Uterus (tissue), 2 donors: ENCODE data around the gene SLC2A6.

Experiments used
- CTCF ChIP-seq, 4 experiments: fragments of 200-600 bp in 2 of 4; fragments of 450-650 bp in 2 of 4; sonication (generic) in 2 of 4; IDR thresholded peaks; one replicate each; pipeline ENCODE4 v1.5.1; 2016 to 2019; ENCODE audit warnings: antibody characterized with exemption in 4 of 4, mild to moderate bottlenecking in 2 of 4, moderate library complexity in 1 of 4
- POLR2A ChIP-seq, 2 donors: fragments of 450-650 bp; IDR thresholded peaks; one replicate each; pipeline ENCODE4 v1.6.1; 2016; ENCODE audit warnings: antibody characterized with exemption in 2 of 2, mild to moderate bottlenecking in 1 of 2, moderate library complexity in 1 of 2

GRCh38 chr9:133518200-133518599, 39.3 kb upstream of the SLC2A6 start:
- TF ChIP-seq CTCF (IDR thresholded peaks at IDR 0.05) = no peak
- no peak for TF ChIP-seq POLR2A (IDR thresholded peaks at IDR 0.05)
